Natural killer cell (primary cell): ENCODE data around the gene RAB15. TPM values are rescaled to one million over a fixed set of nuclear protein-coding genes. Genes with fewer than 3 reads are reported as not detected.

Source experiments
- ATAC-seq, 3 donors: fragments of 150-1000 bp in 2 of 3; fragments of 200-7000 bp in 1 of 3; cut with Tn5 transposase; 1 replicate in 1 of 3; 2 replicates in 2 of 3; pipeline ENCODE4 v1.10.0; 2021; ENCODE audit warnings: mild to moderate bottlenecking in 2 of 3, moderate library complexity in 2 of 3
- DNase-seq, 2 donors: peaks; one replicate each; pipeline versions ENCODE4 v3.0.0 to v3.0.0-alpha.2; 2013 to 2021; ENCODE audit warnings: mixed read lengths in 1 of 2
- H3K27ac ChIP-seq: one replicate; pipeline ENCODE4 v1.5.1; 2013; ENCODE audit warnings: mild to moderate bottlenecking, low read length
- H3K27me3 ChIP-seq: one replicate; pipeline ENCODE4 v1.6.1; 2013; ENCODE audit warnings: low read length; ENCODE audit not compliant: control insufficient read depth, insufficient read depth
- H3K36me3 ChIP-seq: one replicate; pipeline ENCODE4 v1.6.1; 2013; ENCODE audit warnings: low read length; ENCODE audit not compliant: control insufficient read depth, insufficient read depth
- H3K4me1 ChIP-seq: one replicate; pipeline ENCODE4 v1.6.1; 2013; ENCODE audit warnings: low read length; ENCODE audit not compliant: control insufficient read depth, insufficient read depth
- H3K4me3 ChIP-seq: one replicate; pipeline ENCODE4 v1.5.1; 2013; ENCODE audit warnings: low read length
- H3K9me3 ChIP-seq: one replicate; pipeline ENCODE4 v1.6.1; 2013; ENCODE audit warnings: low read length; ENCODE audit not compliant: control insufficient read depth, insufficient read depth
- H3K27ac Mint-ChIP-seq, 2 donors: one replicate each; pipeline ENCODE4 v1.8.0; 2022; ENCODE audit warnings: mild to moderate bottlenecking in 2 of 2, mixed read lengths in 2 of 2, moderate library complexity in 1 of 2
- H3K27me3 Mint-ChIP-seq, 2 donors: one replicate each; pipeline ENCODE4 v1.8.0; 2022; ENCODE audit warnings: low read depth in 2 of 2, mixed read lengths in 2 of 2
- H3K36me3 Mint-ChIP-seq: one replicate; pipeline ENCODE4 v1.8.0; 2022; ENCODE audit warnings: mixed read lengths
- H3K4me1 Mint-ChIP-seq, 2 donors: one replicate each; pipeline ENCODE4 v1.8.0; 2022; ENCODE audit warnings: mixed read lengths in 2 of 2
- H3K4me3 Mint-ChIP-seq: one replicate; pipeline ENCODE4 v1.8.0; 2022; ENCODE audit warnings: mild to moderate bottlenecking, moderate library complexity, mixed read lengths
- H3K9me3 Mint-ChIP-seq, 2 donors: one replicate each; pipeline ENCODE4 v1.8.0; 2022; ENCODE audit warnings: mixed read lengths in 2 of 2
- WGBS: methylation state at CpG from one replicate; pipeline ENCODE4 v1.1.7; 2013; ENCODE audit warnings: missing lambda C conversion rate; ENCODE audit not compliant: insufficient coverage; 5-methylcytosine and 5-hydroxymethylcytosine counted together
- intact Hi-C: fragments of 100-400 bp; cut with micrococcal nuclease; formaldehyde crosslinking; loops from one replicate; pipeline ENCODE4 v1.14.2; 2022
- total RNA-seq, 4 donors: library from RNA; stranded (reverse); fragments of 120-200 nt in 1 of 4; gene quantifications; one replicate each; pipeline versions ENCODE4 v1.2.3 to v1.2.4, GENCODE V29; 2013 to 2022
- TF ChIP-seq, protein P1 (sequence below): fragments of 200-600 bp; IDR thresholded peaks from one replicate; pipeline ENCODE4 v1.8.0; 2022; ENCODE audit warnings: antibody characterized with exemption

The RAB15 gene
- total RNA-seq, 3 donors from 2014 or later (not counting 1 experiment from before 2014, with no cell fraction given), result 0.82 to 3.2 (median 1.7) TPM

DNA sequence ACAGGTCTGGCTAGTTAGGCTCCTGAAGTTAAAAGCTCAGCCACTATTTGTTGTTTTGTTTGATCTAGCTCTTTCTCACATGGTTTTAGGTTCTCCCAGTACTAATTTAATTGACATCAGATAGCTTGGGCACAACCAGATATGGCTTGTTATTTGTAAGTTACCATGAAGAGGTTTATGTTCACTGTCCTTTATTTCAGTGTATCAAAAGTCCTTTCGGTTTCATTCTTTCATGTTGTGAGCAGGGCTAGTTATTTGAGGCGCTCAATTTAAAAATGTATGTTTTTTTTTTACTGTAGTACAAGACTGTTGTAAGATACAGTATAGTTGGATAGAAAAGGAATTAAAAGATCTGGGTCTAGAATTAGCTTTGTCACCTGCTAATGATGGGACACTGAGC, 36.6 kb downstream of the RAB15 start:
- Histone ChIP-seq H3K4me1 (no peaks in the 10 kb centered on the region), H3K27ac (peak overlapping the region; percentile 60), H3K9me3 (no peaks in the 10 kb centered on the region), H3K36me3 (peaks cover 47% of the 10 kb centered on the region), H3K4me3 (no peak overlapping the region), H3K27me3 (no peaks in the 10 kb centered on the region)
- peak overlapping the region; percentile 53 for H3K4me3 Mint-ChIP-seq
- no peaks in the 10 kb centered on the region for H3K36me3 Mint-ChIP-seq
- WGBS, result 54% methylated on average over 2 of the region's 2 CpGs
- H3K27ac Mint-ChIP-seq, result peak overlapping the region; percentile 74 to 88
- TF ChIP-seq, protein P1, sequence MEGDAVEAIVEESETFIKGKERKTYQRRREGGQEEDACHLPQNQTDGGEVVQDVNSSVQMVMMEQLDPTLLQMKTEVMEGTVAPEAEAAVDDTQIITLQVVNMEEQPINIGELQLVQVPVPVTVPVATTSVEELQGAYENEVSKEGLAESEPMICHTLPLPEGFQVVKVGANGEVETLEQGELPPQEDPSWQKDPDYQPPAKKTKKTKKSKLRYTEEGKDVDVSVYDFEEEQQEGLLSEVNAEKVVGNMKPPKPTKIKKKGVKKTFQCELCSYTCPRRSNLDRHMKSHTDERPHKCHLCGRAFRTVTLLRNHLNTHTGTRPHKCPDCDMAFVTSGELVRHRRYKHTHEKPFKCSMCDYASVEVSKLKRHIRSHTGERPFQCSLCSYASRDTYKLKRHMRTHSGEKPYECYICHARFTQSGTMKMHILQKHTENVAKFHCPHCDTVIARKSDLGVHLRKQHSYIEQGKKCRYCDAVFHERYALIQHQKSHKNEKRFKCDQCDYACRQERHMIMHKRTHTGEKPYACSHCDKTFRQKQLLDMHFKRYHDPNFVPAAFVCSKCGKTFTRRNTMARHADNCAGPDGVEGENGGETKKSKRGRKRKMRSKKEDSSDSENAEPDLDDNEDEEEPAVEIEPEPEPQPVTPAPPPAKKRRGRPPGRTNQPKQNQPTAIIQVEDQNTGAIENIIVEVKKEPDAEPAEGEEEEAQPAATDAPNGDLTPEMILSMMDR, result no peak
- intact Hi-C loops, result no loop called here
- no peak for DNase-seq
- peak; percentile 64 to 80 (median 70) for ATAC-seq
- no peaks in the 10 kb centered on the region for H3K9me3 Mint-ChIP-seq
- no peaks in the 10 kb centered on the region for H3K27me3 Mint-ChIP-seq
- H3K4me1 Mint-ChIP-seq, result peaks cover 34 to 54% of the 10 kb centered on the region in 2 donors

DNA sequence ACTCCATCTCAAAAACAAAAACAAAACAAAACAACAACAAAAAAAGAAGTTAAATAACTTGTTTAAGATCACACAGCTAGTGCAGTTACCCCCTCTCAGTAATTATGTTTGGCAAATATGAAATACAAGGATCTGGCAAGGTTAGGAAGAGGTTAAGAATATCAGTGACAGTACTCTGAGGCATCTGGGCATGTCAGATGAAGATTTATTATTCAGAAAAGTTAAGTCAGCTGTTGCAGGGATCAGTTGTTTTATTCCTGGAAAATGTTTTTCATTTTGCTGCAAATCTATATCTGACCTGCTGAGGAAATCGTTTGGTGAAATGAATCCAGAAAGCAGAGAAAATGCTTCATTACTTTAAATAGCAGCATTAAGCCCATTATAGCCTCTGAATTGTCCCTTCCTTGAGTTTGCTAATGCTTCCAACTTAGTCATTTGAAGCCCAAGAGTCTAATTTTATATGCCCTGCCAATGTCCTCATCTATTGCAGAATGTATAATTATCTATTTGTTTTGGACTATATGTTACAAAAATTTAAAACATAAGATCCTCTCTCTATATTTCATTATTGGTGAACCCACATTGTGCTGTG, 37.7 kb downstream of the RAB15 start:
- Mint-ChIP-seq H3K27ac (peak overlapping the region; percentile 74 to 88), H3K4me3 (no peak overlapping the region), H3K4me1 (peaks cover 33 to 45% of the 10 kb centered on the region in 2 donors), H3K9me3 (no peaks in the 10 kb centered on the region), H3K36me3 (no peaks in the 10 kb centered on the region), H3K27me3 (no peaks in the 10 kb centered on the region)
- WGBS, result 93% methylated on average over 1 of the region's 1 CpG
- Histone ChIP-seq H3K9me3 (no peaks in the 10 kb centered on the region), H3K4me1 (peaks cover under 1% of the 10 kb centered on the region), H3K27me3 (no peaks in the 10 kb centered on the region), H3K27ac (no peak overlapping the region), H3K36me3 (peaks cover 51% of the 10 kb centered on the region), H3K4me3 (no peak overlapping the region)
- no peak for DNase-seq
- TF ChIP-seq, protein P1, result no peak
- intact Hi-C loops, result no loop called here
- ATAC-seq, result no peak

DNA sequence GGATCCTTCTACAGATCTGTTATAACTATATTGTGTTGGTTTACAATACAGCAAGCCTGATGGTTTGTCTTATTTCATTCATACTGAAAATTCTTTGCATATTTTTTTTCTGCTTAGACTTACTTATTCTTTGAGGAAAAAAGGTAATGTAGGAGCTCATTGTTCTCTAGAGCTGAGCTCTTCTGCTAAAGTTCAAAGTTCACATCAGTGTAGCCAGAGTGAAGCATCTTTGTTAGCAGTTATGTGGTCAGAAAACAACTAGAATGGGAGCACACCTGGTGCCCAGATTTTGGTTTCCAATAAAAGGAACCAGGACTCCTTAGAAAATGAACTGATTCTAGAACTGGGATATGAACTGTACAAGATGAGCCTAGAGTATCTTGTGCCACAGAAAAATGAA, 39.9 kb downstream of the RAB15 start:
- H3K27me3 ChIP-seq, result no peaks in the 10 kb centered on the region
- Mint-ChIP-seq H3K4me3 (no peak overlapping the region), H3K9me3 (no peaks in the 10 kb centered on the region), H3K36me3 (no peaks in the 10 kb centered on the region), H3K27me3 (no peaks in the 10 kb centered on the region), H3K27ac (no peak overlapping the region), H3K4me1 (peaks cover 17 to 29% of the 10 kb centered on the region in 2 donors)
- H3K9me3 ChIP-seq, result no peaks in the 10 kb centered on the region
- H3K4me1 ChIP-seq, result peaks cover 17% of the 10 kb centered on the region
- intact Hi-C loops, result no loop called here
- no peak for ATAC-seq
- H3K4me3 ChIP-seq, result no peak overlapping the region
- peaks cover 57% of the 10 kb centered on the region for H3K36me3 ChIP-seq
- TF ChIP-seq, protein P1, result no peak
- no peak for DNase-seq
- no peak overlapping the region for H3K27ac ChIP-seq

GRCh38 chr14:64931123-64931522, 41.0 kb downstream of the RAB15 start:
- H3K27ac Mint-ChIP-seq, result no peak overlapping the region
- TF ChIP-seq, protein P1, result no peak
- intact Hi-C loops, result no loop called here
- H3K36me3 Mint-ChIP-seq, result no peaks in the 10 kb centered on the region
- H3K4me1 Mint-ChIP-seq, result peaks cover 14 to 27% of the 10 kb centered on the region in 2 donors
- 94% methylated on average over 2 of the region's 2 CpGs for WGBS
- H3K9me3 ChIP-seq, result no peaks in the 10 kb centered on the region
- no peak overlapping the region for H3K27ac ChIP-seq
- H3K27me3 Mint-ChIP-seq, result no peaks in the 10 kb centered on the region
- DNase-seq, result no peak
- no peak for ATAC-seq
- H3K4me3 Mint-ChIP-seq, result no peak overlapping the region
- H3K27me3 ChIP-seq, result no peaks in the 10 kb centered on the region
- H3K36me3 ChIP-seq, result peaks cover 65% of the 10 kb centered on the region
- H3K4me3 ChIP-seq, result no peak overlapping the region
- H3K4me1 ChIP-seq, result peaks cover 17% of the 10 kb centered on the region
- no peaks in the 10 kb centered on the region for H3K9me3 Mint-ChIP-seq
